ENCODE results near the gene CNBD2. TPM values are rescaled to one million over a fixed set of nuclear protein-coding genes. Genes with fewer than 3 reads are reported as not detected.

Gene CNBD2
- polyA plus RNA-seq, 1 donor (not counting 4 experiments of a cell fraction or from before 2014, with no cell fraction given) = 3.0 TPM

GRCh38 chr20:35968930-35969329 is 540 bp downstream of the CNBD2 start:
- no peaks in the 10 kb centered on the region for H3K79me2 ChIP-seq (ENCODE audit: control insufficient read depth, insufficient read depth, low read length)
- DNase-seq (ENCODE audit: low read depth, low spot score) (no peak), FAIRE-seq (no peak)
- H3K9ac ChIP-seq (ENCODE audit: control insufficient read depth, extremely low read depth, insufficient read depth, low read length) = no peak overlapping the region
- dilution Hi-C loops (cut with MboI; ENCODE audit: extremely low pct_ligation_motif_present, low sequenced_read_pairs) = no loop called here
- H2AFZ ChIP-seq (ENCODE audit: control insufficient read depth, low read length) = no peak overlapping the region
- H3K4me1 ChIP-seq (ENCODE audit: control insufficient read depth, extremely low read depth, insufficient read depth, low read length) = peaks cover 6% of the 10 kb centered on the region
- peaks cover 2% of the 10 kb centered on the region for H3K9me3 ChIP-seq (ENCODE audit: control insufficient read depth, low read depth, low read length)
- H3K27ac ChIP-seq (ENCODE audit: control insufficient read depth, insufficient read depth, low read length) = no peak overlapping the region
- TF ChIP-seq CTCF (optimal IDR thresholded peaks at IDR 0.05 in 1 of 3, IDR thresholded peaks at IDR 0.05 in 1 of 3, conservative IDR thresholded peaks at IDR 0.05 in 1 of 3; ENCODE audit: extremely low read depth in 1 of 3, insufficient read depth in 2 of 3, low read length in 3 of 3) (no peak), EZH2 (IDR thresholded peaks at IDR 0.05; ENCODE audit: low read length) (no peak)
- no peaks in the 10 kb centered on the region for H3K27me3 ChIP-seq (ENCODE audit: control insufficient read depth, extremely low read depth, insufficient read depth, low read length)
- H3K4me3 ChIP-seq (ENCODE audit: control insufficient read depth in 2 of 3, extremely low read depth in 1 of 3, insufficient read depth in 2 of 3, low read depth in 1 of 3, low read length in 3 of 3) = no peak overlapping the region
- no peak overlapping the region for H3K4me2 ChIP-seq (ENCODE audit: control insufficient read depth, extremely low read depth, insufficient read depth, low read depth, low read length)
- no peaks in the 10 kb centered on the region for H4K20me1 ChIP-seq (ENCODE audit: control insufficient read depth, extremely low read depth, insufficient read depth, low read length)
- H3K9me1 ChIP-seq (ENCODE audit: control insufficient read depth, extremely low read depth, insufficient read depth, low read length) = no peaks in the 10 kb centered on the region
- H3K36me3 ChIP-seq (ENCODE audit: control insufficient read depth in 2 of 2, extremely low read depth in 1 of 2, insufficient read depth in 2 of 2, low read length in 2 of 2) = no peaks in the 10 kb centered on the region

- Histone ChIP-seq H3K36me3 (ENCODE audit: control insufficient read depth in 2 of 2, extremely low read depth in 1 of 2, insufficient read depth in 2 of 2, low read length in 2 of 2) (no peaks in the 10 kb centered on the region), H3K9me1 (ENCODE audit: control insufficient read depth, extremely low read depth, insufficient read depth, low read length) (no peaks in the 10 kb centered on the region), H3K79me2 (ENCODE audit: control insufficient read depth, insufficient read depth, low read length) (no peaks in the 10 kb centered on the region), H3K4me2 (ENCODE audit: control insufficient read depth, extremely low read depth, insufficient read depth, low read depth, low read length) (no peak overlapping the region), H4K20me1 (ENCODE audit: control insufficient read depth, extremely low read depth, insufficient read depth, low read length) (no peaks in the 10 kb centered on the region), H2AFZ (ENCODE audit: control insufficient read depth, low read length) (no peak overlapping the region), H3K4me3 (ENCODE audit: control insufficient read depth in 2 of 3, extremely low read depth in 1 of 3, insufficient read depth in 2 of 3, low read depth in 1 of 3, low read length in 3 of 3) (no peak overlapping the region), H3K9me3 (ENCODE audit: control insufficient read depth, low read depth, low read length) (peaks cover 2% of the 10 kb centered on the region), H3K27ac (ENCODE audit: control insufficient read depth, insufficient read depth, low read length) (no peak overlapping the region), H3K9ac (ENCODE audit: control insufficient read depth, extremely low read depth, insufficient read depth, low read length) (no peak overlapping the region), H3K27me3 (ENCODE audit: control insufficient read depth, extremely low read depth, insufficient read depth, low read length) (no peaks in the 10 kb centered on the region), H3K4me1 (ENCODE audit: control insufficient read depth, extremely low read depth, insufficient read depth, low read length) (peaks cover 6% of the 10 kb centered on the region)
- dilution Hi-C loops (cut with MboI; ENCODE audit: extremely low pct_ligation_motif_present, low sequenced_read_pairs) = no loop called here
- no peak for TF ChIP-seq EZH2 (IDR thresholded peaks at IDR 0.05; ENCODE audit: low read length)
- TF ChIP-seq CTCF (optimal IDR thresholded peaks at IDR 0.05 in 1 of 3, IDR thresholded peaks at IDR 0.05 in 1 of 3, conservative IDR thresholded peaks at IDR 0.05 in 1 of 3; ENCODE audit: extremely low read depth in 1 of 3, insufficient read depth in 2 of 3, low read length in 3 of 3) = no peak
- no peak for DNase-seq (ENCODE audit: low read depth, low spot score)
- no peak for FAIRE-seq
Measured at GRCh38 chr20:35971981-35972380, 3.6 kb downstream of the CNBD2 start.

All from keratinocyte (primary cell).